NCI-H524 treated with DMSO at 0.1 percent for 48 hours (cell line): ENCODE results near the gene S1PR3.

Experiments
- DNase-seq: peaks from one replicate; lab custom pipeline; 2025; lab: John Stamatoyannopoulos, UW

S1PR3 gene

DNA sequence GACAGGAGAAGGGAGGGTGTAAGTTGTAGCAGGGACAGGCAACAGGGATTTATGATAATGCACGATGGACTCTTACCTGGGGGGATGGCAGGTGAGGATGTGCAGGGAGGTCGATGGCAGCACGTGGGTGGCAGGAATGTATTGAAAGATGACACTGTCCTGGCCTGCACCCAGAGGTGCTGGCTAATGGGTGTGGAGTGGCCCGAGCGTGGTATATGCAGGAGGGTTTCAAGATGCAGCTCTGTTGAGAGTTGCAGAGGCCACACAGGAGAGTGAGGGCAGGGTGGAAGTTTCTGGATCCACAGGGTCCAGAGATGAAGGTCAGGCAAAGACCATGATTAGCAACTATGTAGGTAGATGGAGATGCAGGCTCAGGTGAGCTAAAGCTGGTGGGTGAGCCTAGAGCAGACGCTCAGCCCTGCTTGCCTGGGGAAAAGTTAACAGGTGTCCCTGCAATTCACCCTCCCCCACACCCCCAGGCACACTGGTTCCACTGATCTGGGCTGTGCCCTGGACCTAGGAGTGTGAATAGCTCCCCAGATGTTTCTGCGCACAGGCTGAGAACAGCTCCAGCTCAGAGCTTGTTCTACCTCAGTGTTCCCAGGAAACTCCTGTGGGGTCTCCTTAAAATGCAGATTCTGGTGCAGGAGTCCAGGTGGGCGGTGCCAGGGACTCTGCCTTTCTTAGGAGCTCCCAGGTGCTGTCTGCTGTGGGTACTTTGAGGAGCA is 21.5 kb upstream of the S1PR3 start:
- no peak for DNase-seq

DNA sequence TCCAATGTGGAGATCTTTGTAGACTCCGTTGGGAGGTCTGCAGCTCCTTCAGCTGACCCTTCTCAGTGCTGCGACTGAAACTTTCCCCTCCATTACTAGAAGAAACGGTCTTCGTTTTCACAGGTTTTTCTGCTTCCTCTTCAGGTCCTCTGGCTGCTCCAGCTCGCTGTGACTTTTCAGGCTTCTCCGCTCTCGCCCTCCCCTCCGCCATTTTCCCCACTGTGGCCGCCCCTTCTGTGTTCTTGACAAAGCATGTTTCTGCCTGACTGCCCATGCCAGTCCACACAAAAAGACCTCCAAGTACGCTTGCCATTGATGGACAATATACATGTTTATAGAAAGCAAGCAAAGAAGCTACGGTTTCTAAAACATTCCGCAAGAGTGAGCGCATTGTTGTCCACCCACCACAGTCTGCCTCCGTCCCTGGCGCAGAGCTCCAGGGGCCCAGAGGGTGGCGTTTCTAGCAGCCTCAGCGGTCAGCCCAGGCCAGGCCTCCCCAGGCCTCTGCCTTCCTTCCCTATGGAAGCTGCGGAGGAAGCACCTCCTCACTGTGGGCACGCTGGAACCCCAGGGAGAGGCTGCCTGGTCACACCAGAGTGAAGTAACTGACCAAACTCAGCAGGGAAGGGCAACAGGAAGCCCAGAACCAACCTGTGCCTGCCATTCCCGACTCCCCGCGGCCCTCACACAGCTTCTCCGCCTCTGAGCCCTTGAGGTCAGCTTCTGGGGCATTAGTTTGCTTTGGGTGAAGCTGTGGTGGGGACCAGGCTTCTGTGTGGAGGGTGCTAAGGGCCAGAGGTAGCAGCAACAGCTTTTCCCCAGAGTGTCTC is 19.9 kb upstream of the S1PR3 start:
- no peak for DNase-seq

DNA sequence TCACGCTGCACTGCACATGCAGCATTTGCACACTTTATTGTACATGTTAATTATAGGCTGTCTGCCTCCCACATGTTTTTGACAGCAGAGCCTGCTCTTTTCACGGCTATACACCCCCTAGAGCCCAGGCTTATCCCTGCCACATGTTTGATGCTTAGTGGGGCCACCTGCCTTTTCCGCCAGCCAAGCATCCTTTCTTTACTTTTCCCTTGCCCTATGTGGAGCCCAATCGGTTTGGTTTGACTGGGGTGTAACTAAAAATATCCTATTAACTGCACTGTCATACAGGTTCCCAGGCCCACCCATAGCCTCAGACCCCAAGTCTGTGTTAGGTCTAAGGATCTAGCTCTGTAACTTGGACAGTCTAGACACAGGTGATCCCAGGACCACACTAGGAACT is 18.9 kb upstream of the S1PR3 start:
- DNase-seq = no peak

DNA sequence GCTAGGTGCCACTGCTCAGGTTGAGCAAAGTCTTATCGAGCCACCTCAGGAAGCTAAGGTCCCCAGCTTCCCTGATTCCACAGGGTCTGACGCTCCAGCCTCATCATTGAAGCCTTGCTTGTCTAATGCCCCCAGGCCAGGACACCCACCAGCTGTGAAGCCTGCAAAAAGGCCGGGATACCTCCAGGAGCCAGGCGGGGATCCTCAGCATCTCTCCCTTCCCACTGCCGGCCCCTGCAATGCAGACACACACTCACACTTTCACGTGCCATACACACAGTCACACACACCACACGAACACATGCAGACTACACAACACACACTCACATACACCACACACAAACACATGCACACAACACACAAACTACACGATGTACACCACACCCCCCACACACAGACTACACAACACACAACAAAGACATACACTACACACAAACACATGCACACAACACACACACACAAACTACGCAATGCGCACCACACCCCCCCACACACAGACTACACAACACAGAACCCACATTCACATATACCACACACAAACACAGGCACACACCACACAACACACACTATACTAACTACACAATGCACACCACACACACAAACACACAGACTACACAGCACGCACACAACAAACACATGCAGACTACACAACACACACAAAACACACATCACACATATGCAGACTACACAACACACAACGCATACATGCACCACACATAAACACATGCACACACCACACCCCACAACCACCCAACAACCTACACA is 17.8 kb upstream of the S1PR3 start:
- DNase-seq = no peak

DNA sequence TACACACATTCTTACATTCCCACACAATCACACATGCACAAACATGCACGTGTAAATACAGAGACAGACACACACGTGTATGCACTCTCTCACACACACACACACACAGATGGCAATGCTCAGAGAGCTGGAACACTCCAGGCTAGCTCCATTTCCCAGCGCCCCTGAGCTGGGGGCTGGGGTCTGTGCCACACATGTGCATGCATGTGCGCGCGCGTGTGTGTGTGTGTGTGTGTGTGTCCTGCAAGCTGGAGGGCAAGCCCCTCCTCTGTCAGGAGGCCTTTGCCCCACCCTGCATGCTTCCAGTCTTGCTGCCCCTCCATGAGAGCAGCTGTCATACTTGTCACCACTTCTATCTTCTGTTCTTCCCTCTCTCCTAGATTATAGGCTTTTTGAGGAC is 16.6 kb upstream of the S1PR3 start:
- DNase-seq = no peak

DNA sequence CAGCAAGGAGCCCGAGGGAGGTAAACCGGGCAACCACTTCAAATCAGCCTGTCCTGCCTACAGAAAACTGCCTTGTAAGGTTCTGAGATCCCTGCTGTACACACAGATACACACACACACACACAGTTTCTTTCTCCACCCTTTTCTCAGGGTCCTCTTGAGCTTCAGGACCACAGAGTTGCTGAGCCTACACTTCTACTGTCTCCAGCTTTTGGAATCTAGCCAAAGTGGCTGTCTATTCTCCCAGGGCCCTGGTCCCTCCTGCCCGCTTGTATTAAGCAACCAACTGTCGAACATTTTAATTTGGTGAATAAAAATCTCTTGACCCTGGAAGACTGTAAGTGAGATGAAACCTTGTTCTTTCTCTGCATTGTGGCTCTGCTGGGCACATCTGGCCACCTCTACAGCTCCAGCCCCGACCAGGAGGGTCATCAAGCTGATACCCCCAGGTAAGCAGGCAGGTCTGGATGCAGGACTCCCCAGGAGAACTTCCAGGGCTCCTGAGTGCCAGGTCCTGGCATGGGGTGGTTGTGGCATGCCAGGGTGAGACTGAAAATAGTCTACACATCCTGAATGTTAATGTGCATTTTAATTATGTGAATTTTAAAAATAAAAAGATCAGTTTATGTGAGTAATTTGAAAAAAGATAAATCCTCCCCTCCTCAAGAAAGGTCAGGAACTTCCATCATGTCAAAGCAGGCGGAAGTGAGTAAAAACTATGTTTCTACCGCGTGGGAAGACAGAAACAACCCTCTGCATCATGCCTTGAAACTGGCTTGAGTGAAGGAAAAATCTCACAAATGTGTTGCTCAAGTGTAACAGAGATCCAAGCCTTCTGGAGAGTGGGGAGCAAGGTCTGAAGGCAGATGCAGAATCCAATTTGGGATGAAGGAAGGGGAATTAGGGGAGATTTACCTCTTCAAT is 15.0 kb upstream of the S1PR3 start:
- DNase-seq = no peak

DNA sequence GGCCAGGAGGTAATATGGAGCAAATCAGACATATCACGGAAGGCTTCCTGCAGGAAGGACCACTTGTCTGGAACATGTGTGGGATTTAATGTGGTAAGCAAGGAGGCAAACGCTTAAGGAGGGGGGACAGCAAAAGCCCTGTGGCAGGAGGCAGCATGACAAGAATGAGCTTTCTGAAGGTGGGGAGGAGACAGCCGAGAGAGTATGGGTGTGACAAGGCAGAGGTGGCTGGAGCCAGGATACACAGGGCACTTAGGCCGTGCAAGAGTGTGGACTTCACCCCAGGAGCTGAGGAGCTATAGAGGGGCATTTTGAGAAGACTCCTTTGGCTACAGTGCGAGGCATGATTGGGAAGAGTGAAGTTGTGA is 14.4 kb upstream of the S1PR3 start:
- no peak for DNase-seq

DNA sequence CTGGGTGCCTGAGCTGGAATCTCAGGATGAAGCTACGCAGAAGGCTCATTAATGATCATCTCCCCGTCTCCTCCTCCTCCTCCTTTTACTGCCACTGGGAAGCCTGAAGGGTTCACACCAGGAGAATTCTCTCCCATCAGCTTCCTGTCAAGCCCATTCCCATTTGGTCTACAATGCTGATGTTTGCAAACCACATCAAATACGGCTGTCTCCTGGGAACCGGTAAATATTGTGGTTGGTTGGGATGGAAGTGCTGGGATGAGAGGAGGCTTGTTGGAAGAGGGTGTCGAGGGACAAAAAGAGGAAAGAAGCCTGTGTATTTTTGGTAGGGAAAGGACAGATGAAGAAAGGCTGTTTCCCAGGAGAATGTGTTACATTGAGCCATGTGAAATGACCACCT is 13.2 kb upstream of the S1PR3 start:
- DNase-seq = no peak

DNA sequence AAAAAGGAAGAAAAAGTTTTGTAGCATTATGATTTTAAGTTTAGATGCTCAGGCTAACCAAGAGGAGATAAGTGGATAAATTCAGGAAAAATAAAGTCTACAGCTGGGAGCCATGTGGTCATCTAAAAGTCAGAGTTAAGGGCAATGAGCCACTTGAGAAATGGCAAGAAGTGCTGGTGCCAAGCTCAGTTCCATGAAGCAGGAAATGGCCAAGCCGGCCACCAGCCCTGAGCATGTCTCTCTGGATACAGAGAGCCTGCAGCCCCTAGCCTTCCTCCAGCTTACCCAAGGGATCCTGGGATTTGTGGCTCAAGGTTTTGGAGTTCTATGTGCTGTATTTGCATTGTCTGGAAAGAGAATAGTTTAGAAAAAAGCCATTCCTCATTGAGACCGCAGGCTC is 12.2 kb upstream of the S1PR3 start:
- DNase-seq = no peak

DNA sequence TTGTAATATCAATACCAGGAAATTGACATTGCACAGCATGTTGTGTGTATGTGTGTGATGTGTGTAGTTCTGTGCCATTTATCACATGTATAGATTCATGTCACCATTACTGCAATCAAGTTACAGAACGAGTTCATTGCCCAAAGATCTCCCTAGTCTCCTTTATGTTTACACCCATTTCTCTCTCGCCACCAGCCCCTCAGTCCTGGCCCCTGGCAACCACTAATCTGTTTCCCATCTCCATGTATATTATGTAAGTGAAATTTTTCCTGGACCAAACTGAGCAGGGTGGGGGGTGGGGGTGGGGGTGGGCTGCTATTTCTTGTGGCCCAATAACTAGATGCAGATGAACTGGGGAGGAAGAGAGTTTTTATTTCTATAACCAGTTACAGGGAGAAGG is 11.5 kb upstream of the S1PR3 start:
- DNase-seq = no peak

DNA sequence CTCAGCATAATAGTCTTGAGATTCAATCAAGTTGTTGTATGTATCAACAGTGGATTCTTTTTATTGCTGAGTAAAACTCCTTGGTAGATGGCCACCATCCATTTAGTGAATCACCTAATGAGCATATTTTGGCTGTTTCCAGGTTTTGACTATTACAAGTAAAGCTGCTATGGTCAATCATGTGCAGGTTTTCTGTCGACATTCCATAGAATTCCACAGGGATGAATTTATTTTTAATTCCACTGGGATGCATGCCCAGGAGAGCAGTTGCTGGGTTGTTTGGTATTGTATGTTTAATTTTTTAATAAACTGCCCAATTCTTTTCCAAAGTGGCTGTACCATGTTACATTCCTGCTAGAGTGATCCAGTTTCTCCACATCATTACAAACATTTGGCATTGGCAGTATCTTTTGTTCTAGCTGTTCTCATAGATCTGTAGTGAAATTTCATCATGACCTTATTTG is 10.5 kb upstream of the S1PR3 start:
- no peak for DNase-seq

DNA sequence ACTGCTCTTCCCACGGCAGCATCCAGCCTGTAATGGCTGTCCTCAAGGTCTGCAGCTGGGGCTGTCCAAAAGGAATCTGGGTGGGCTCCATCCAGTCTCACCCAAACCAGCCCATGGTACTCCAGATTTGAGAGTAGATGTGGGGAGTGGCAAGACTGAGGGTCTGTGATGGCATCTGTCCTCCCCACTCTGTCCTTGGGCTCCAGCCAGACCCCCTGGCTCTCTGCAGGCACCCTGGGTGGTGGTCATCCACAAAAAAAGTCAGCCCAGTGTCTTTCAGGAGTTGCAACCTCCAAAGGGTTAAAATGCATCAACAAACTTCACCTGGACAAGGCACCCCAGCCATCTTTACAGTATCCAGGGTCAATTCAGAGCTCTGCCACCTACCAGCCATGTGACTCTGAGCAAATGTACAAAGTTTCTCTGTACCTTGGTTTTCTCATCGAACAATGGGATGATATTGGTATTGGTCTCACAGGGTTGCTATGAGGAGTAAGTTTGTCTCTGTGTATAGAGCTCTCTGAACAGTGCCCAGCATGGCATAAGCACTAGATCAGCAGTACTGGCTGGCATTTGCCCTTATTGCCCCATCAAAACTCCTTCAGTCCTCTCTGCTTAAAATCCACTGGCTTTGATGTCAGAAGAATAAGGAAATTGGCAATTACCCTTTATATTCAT is 7.3 kb upstream of the S1PR3 start:
- DNase-seq = no peak

DNA sequence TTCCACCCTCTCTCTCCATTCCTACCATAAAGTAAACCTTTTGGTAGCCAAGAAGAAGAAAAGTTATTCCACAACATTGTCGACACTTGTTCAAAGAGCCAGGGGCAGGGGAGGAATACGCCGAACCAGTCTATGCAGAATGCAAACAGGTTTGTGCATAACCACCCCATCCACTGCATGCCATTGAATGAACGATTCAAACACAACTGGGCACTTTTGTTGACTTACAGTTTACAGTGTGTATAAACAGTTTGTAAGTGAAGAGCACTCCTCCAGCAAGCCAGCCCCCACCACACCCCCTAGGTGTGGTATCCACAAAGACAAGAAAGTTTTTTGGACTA is 6.8 kb upstream of the S1PR3 start:
- no peak for DNase-seq

DNA sequence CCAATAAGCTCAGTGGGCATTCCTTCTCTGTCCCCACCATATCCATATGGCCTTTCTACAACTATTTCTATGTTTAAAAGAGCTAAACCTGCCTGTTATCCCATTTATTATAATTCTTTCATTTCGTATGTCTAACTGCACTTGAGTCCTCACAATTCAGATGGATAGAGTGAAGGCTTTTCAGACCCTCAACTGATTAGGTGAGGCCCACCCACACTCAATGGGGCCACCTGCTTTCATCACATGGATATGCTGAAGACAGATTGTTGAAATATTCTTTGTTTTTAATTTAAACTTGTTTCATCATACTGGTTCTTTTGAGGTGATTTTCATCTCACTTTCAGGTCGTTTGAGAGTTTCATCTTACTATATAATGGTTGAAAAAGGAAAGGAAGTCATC is 5.7 kb upstream of the S1PR3 start:
- no peak for DNase-seq

DNA sequence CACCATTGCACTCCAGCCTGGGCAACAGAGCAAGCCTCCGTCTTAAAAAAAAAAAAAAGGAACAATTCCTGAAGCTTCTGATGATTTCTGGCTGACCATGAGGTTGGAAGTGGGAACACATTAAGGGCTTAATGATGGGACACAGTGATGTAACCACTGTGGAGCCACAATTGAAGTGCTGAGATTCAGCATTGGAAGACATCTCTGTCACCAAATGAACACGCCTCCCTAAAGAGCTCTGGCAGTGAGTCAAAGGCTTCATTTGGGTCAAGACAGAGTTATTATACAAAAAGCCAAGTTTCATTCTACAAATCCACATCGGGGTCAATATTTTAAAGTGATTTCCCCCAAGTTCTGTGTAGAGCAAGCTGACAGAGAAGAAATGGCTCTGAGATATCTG is 4.5 kb upstream of the S1PR3 start:
- DNase-seq = no peak

DNA sequence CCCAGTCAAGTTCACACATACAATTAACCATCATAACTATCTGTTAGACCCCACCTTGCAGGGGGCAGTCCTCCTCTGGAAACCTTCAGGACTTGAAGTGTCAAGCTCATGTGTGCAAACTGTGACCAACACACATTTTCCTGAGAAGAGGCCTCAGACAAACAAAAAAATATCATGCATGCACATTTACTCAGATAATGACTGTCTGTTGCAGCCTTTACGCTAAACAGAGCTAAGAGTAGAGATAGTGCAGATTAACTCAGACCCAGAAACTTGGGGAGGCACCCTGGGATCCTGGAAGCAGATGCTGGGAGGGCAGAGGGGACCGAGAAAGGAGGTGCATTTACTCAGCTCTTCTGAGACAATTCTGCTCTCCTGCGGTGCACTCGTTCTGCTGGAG is 3.6 kb upstream of the S1PR3 start:
- DNase-seq = no peak

DNA sequence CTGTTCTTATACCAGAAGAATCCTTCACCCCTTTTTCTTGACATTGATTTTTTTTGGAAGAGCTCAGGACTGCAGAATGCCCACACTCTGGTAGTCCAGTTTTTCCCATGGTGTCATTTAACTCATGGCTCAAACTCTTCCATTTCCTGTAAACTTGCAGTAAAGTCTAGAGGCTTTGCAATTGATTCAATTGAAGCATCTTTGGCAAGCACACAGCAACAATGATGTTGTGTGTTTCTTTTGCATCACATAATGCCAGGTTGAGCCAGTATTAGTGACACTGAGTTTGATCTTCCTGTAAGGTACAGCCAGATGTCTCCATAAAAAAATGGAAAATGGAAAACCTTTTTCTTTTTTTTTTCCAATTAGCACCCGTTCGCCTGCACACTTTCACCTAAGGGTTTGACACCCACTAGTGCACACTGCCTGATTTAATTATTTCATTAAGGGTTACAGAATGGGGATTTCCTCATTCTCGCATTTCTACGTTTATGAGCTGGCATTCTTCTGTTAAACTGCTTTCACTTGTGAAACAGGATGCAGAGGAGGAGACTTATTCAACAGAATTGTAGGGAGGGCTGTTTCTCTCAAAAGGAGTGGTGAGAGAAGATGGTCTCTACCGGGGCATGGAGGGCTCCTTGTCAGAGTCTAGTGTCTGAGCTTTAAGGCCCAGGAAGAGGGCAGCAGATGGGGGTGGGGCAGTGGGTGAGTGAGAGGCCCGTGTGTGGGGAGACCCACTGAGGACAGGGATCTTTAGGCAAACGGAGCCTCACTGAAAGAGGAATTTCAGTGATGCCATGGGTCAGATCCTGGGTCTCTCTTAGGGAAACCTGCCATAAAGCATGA is 2.2 kb upstream of the S1PR3 start:
- no peak for DNase-seq

DNA sequence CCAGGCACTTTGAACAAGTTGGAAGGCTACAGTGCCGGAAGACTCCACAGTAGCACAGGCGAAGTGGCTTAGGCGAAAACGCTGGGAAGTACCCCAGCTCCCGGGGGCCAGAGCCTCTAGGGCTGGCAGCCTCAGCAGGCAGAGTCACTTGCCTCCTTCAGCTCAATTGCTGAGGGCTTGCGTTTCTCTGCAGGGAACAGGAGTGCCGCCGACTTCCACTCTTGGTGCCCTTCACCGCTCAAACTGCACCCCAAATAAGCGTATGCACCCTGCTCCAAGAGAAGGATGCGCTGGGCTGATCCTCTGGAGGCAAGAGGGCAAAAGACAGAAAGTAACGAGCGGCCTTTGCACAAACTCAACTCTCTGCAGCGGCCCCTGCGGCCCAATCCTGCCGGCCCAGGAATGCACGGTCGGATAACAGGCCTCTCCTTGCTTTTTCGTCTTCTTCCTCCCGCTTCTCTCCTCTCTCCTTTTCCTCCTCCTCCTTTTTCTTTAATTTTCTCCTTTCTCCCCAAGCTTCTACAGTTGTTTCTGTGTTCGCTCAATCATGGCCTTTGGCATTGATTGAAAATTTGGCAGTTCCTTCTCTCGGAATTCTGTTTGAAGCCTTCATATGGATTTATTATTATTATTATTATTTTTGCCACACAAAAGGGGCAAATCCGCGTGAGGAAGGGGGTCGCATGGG is 1.1 kb upstream of the S1PR3 start:
- DNase-seq = no peak

DNA sequence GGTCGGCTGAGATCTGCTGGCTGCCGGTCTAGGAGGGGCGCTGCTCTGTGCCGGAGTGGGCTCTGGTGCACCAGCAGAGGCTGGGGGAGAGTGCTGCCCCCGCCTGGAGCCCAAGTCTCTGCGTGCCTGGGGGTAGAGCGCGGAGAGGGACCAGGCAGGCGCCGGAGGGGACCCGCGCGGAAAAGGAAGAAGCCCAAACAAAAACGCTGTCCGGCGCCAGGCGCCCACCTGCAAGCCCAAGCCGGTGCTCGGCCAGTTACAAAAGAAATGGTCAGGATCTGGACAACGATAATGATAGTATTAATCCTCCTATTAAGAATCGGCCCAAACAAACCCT is 571 bp upstream of the S1PR3 start:
- DNase-seq = no peak

DNA sequence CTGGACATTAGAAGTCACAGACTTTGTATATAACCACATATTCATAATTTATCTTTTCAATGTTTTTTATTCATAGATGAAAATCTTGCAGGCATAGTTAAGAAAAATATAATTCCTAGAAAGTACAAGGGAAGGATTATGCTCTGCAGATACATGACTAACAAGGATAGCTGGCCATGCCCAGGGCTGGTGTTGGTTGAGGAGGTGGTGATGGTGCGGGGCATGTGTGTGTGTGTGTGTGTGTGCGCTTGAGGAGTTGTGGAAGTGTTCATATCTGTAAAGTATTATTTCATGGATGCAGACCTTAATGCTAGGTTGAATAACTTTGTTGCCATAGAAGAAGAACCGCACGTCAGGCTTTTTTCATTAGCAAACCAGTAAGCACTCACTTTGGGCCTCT is 1.3 kb downstream of the S1PR3 start:
- no peak for DNase-seq
